Pancreas (tissue), 10 donors: ENCODE data around the gene TMEM147. TPM values are rescaled to one million over a fixed set of nuclear protein-coding genes. Genes with fewer than 3 reads are reported as not detected.
A peak's percentile ranks its signal among the peaks of the same experiment; 100 is the strongest.

ENCODE experiments used
- ATAC-seq, 4 donors: fragments of 200-7000 bp; cut with Tn5 transposase; one replicate each; pipeline versions ENCODE4 v1.8.0 to v1.9.1; 2020; ENCODE audit warnings: mild to moderate bottlenecking in 4 of 4, moderate library complexity in 4 of 4
- DNase-seq, 6 donors: peaks; one replicate each; pipeline ENCODE4 v3.0.0-alpha.2; 2020
- FAIRE-seq: peaks from 2 replicates; lab custom pipeline; 2012; peaks lifted over from hg19 to GRCh38; lab: Jason Lieb, UNC
- H3K27ac ChIP-seq, 4 donors: fragments of 200-600 bp; sonication (generic); 1 replicate in 3 of 4; 2 replicates in 1 of 4; pipeline versions ENCODE4 v1.5.0 to v1.8.0; 2020
- H3K27me3 ChIP-seq, 4 donors: fragments of 200-600 bp; one replicate each; pipeline ENCODE4 v1.8.0; 2021
- H3K36me3 ChIP-seq, 3 donors: fragments of 200-600 bp; sonication (generic) in 1 of 3; one replicate each; pipeline versions ENCODE4 v1.5.0 to v1.8.0; 2020 to 2021
- H3K4me1 ChIP-seq, 3 donors: fragments of 200-600 bp; one replicate each; pipeline ENCODE4 v1.8.0; 2021
- H3K4me3 ChIP-seq, 4 donors: fragments of 200-600 bp; sonication (generic) in 2 of 4; one replicate each; pipeline versions ENCODE4 v1.5.0 to v1.8.0; 2020 to 2021
- H3K9me3 ChIP-seq, 4 donors: fragments of 200-600 bp; one replicate each; pipeline ENCODE4 v1.8.0; 2021
- WGBS, 2 donors: extraction: QIAGEN DNeasy Blood & Tissue Kit; methylation state at CpG; one replicate each; pipeline ENCODE4 v1.1.7; 2013; 5-methylcytosine and 5-hydroxymethylcytosine counted together
- intact Hi-C, 3 donors: fragments of 100-400 bp; cut with DNase I; formaldehyde crosslinking; loops; one replicate each; pipeline versions ENCODE4 v1.11.1 to v1.14.2; 2022
- polyA plus RNA-seq, 2 donors: library from polyadenylated mRNA; stranded (reverse); fragments of 200-250 nt; gene quantifications; one replicate each; pipeline ENCODE4 v1.2.3, GENCODE V29; 2013
- total RNA-seq, 6 donors: library from RNA; stranded (reverse); fragmentation: NEBNext Ultra II Directional in 4 of 6; extraction: Animal tissue kit (Norgen Biotek cat#: 25700) in 4 of 6; gene quantifications; one replicate each; pipeline versions ENCODE4 v1.2.1 to v1.2.4, GENCODE V29; 2021 to 2023
- TF ChIP-seq, protein P1 (sequence below), 4 donors: fragments of 200-600 bp; sonication (generic) in 3 of 4; IDR thresholded peaks; one replicate each; pipeline versions ENCODE4 v1.5.0 to v1.8.0; 2021; ENCODE audit warnings: antibody characterized with exemption in 4 of 4
- donor health status: healthy with polysubstance abuse.
- donor health status: DM: no; HTN: no; CAD: no; lungs with moderate emphysema.
- donor health status: DM: no; HTN: no; CAD: no.
- donor health status: control.
- donor health status: control.
- donor health status: Bipolar disorder and iron deficiency.
- donor health status: DM: yes; HTN: yes; CAD: no.
- donor health status: DM: no; HTN: no; CAD: no.
- donor health status: DM: no; HTN: no; CAD: no.
- donor health status: DM: yes; HTN: yes; CAD: no.

The TMEM147 gene
- total and polyA plus RNA-seq, 8 donors, result 44.3 to 91.1 (median 56.5) TPM

DNA sequence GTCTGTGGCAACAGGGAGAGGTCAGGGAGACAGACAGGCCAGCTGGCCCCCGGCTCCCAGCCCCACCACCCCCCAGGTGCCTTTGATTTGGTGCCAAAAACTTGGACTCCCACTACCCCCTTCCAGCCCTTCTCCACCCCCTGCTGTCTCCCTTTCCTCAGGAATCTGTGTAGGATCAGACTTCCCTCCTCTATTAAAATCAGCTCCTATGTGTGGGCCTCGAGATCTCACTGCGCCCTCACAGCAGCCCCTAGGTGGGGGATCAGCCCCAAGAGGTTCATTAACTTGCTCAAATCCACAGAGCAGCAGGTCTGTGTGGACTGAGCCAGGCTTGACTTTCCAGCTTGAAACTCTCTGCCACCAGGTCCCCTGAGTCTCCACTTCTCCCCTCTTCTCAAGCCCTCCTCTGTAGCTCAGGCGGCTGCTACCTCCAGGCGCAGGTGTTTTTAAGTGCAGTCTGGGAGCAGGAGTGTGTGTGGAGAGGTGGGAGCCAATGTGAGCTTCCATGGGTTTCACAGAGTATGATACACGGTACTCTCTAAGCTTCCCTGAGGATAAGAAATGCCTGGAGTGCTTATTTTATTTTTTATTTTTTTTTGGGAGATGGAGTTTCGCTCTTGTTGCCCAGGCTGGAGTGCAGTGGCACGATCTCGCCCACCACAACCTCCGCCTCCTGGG lies 10.5 kb upstream of the TMEM147 start:
- Histone ChIP-seq H3K27ac (no peak overlapping the region), H3K4me3 (no peak overlapping the region), H3K9me3 (no peaks in the 10 kb centered on the region), H3K27me3 (peaks cover 0 to 4% (median 0%) of the 10 kb centered on the region in 4 donors), H3K36me3 (no peaks in the 10 kb centered on the region), H3K4me1 (no peaks in the 10 kb centered on the region)
- DNase-seq, result no peak
- TF ChIP-seq, protein P1, sequence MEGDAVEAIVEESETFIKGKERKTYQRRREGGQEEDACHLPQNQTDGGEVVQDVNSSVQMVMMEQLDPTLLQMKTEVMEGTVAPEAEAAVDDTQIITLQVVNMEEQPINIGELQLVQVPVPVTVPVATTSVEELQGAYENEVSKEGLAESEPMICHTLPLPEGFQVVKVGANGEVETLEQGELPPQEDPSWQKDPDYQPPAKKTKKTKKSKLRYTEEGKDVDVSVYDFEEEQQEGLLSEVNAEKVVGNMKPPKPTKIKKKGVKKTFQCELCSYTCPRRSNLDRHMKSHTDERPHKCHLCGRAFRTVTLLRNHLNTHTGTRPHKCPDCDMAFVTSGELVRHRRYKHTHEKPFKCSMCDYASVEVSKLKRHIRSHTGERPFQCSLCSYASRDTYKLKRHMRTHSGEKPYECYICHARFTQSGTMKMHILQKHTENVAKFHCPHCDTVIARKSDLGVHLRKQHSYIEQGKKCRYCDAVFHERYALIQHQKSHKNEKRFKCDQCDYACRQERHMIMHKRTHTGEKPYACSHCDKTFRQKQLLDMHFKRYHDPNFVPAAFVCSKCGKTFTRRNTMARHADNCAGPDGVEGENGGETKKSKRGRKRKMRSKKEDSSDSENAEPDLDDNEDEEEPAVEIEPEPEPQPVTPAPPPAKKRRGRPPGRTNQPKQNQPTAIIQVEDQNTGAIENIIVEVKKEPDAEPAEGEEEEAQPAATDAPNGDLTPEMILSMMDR (IDR thresholded peaks at IDR 0.05), result no peak
- WGBS, 2 donors, result 65 to 74% methylated on average over 10 of the region's 10 CpGs
- no peak for FAIRE-seq
- no peak for ATAC-seq
- intact Hi-C loops, result no loop called here

- H3K27ac ChIP-seq, result no peak overlapping the region
- no peaks in the 10 kb centered on the region for H3K36me3 ChIP-seq
- peaks cover 0 to under 1% (median 0%) of the 10 kb centered on the region in 3 donors for H3K4me1 ChIP-seq
- TF ChIP-seq, protein P1 (IDR thresholded peaks at IDR 0.05), result no peak
- FAIRE-seq, result no peak
- H3K9me3 ChIP-seq, result no peaks in the 10 kb centered on the region
- no peak for DNase-seq
- 81 to 85% methylated on average over 6 of the region's 6 CpGs for WGBS, 2 donors
- ATAC-seq, result no peak
- H3K4me3 ChIP-seq, result no peak overlapping the region
- intact Hi-C loops, result no loop called here
- no peaks in the 10 kb centered on the region for H3K27me3 ChIP-seq
Measured at GRCh38 chr19:35539314-35539713, 6.1 kb upstream of the TMEM147 start.

GRCh38 chr19:35539850-35540249 lies 5.6 kb upstream of the TMEM147 start:
- ATAC-seq (no peak), DNase-seq (peak in 1 of 6 donors; percentile 51), FAIRE-seq (no peak)
- Histone ChIP-seq H3K4me1 (peaks cover 0 to 5% (median 0%) of the 10 kb centered on the region in 3 donors), H3K27me3 (no peaks in the 10 kb centered on the region), H3K9me3 (no peaks in the 10 kb centered on the region), H3K4me3 (no peak overlapping the region), H3K27ac (no peak overlapping the region), H3K36me3 (no peaks in the 10 kb centered on the region)
- intact Hi-C loops, result loop anchor here in 2 of 3 donors (10.0 kb wide), 2 partner anchors 55 to 185 kb away; no protein-coding TSS in a partner anchor
- TF ChIP-seq, protein P1 (IDR thresholded peaks at IDR 0.05), result no peak
- WGBS, 2 donors, result 76 to 83% methylated on average over 12 of the region's 12 CpGs

DNA sequence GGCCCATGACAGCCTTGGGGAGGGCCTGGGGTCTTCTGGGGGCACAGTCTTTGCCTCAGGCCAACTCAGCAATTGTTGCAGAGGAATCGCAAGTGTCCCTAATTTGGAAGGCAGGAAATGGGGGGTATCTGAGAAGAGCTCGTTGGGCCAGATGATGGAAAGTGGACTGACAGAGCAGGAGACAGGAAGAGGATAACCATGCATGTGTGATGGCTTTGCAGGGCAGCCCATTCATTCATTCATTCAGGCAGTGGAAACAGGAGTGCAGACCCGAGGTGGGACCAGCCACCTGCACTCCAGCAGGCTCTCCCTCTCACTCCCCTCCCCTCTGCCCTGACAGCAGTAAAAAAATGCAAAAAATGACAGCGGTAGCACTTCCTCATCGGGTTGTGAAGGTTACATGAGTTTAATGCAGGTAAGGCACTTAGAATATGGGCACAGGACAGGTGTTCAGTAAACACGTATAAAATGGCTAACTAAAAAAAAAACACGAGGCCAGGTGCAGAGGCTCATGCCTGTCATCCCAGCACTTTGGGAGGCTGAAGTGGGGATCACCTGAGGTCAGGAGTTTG lies 5.0 kb upstream of the TMEM147 start:
- no peak for ATAC-seq
- no peak overlapping the region for H3K27ac ChIP-seq
- no peak for DNase-seq
- H3K4me1 ChIP-seq, result peaks cover 0 to 5% (median 0%) of the 10 kb centered on the region in 3 donors
- FAIRE-seq, result no peak
- TF ChIP-seq, protein P1 (IDR thresholded peaks at IDR 0.05), result no peak
- no peak overlapping the region for H3K4me3 ChIP-seq
- WGBS, 2 donors, result 71 to 72% methylated on average over 7 of the region's 7 CpGs
- H3K27me3 ChIP-seq, result no peaks in the 10 kb centered on the region
- no peaks in the 10 kb centered on the region for H3K9me3 ChIP-seq
- H3K36me3 ChIP-seq, result no peaks in the 10 kb centered on the region
- intact Hi-C loops, result loop anchor here in 2 of 3 donors (10.0 kb wide), 2 partner anchors 54 to 184 kb away; no protein-coding TSS in a partner anchor

- FAIRE-seq (no peak), ATAC-seq (no peak), DNase-seq (no peak)
- Histone ChIP-seq H3K27ac (no peak overlapping the region), H3K9me3 (no peaks in the 10 kb centered on the region), H3K36me3 (no peaks in the 10 kb centered on the region), H3K4me3 (no peak overlapping the region), H3K27me3 (no peaks in the 10 kb centered on the region), H3K4me1 (peaks cover 0 to 14% (median 4%) of the 10 kb centered on the region in 3 donors)
- intact Hi-C loops, result loop anchor here in 2 of 3 donors (10.0 kb wide), 2 partner anchors 53 to 183 kb away; no protein-coding TSS in a partner anchor
- WGBS, 2 donors, result 97% methylated on average over 11 of the region's 11 CpGs
- TF ChIP-seq, protein P1 (IDR thresholded peaks at IDR 0.05), result no peak
Measured at GRCh38 chr19:35542209-35542608, 3.2 kb upstream of the TMEM147 start.
